VCaP (cell line): ENCODE measurements around the gene DYSF.

Experiments used
- H3K27ac ChIP-seq: fragments of 450-650 bp; 2 replicates; pipeline ENCODE4 v1.5.1; 2017
- TF ChIP-seq, protein P1 (sequence below): fragments of 450-650 bp; conservative IDR thresholded peaks from 2 replicates; pipeline ENCODE4 v1.5.1; 2017; ENCODE audit warnings: mild to moderate bottlenecking, moderate library complexity

Gene DYSF

GRCh38 chr2:71474116-71474743 is 20.9 kb downstream of the DYSF start:
- TF ChIP-seq, protein P1, sequence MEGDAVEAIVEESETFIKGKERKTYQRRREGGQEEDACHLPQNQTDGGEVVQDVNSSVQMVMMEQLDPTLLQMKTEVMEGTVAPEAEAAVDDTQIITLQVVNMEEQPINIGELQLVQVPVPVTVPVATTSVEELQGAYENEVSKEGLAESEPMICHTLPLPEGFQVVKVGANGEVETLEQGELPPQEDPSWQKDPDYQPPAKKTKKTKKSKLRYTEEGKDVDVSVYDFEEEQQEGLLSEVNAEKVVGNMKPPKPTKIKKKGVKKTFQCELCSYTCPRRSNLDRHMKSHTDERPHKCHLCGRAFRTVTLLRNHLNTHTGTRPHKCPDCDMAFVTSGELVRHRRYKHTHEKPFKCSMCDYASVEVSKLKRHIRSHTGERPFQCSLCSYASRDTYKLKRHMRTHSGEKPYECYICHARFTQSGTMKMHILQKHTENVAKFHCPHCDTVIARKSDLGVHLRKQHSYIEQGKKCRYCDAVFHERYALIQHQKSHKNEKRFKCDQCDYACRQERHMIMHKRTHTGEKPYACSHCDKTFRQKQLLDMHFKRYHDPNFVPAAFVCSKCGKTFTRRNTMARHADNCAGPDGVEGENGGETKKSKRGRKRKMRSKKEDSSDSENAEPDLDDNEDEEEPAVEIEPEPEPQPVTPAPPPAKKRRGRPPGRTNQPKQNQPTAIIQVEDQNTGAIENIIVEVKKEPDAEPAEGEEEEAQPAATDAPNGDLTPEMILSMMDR = no peak

GRCh38 chr2:71474744-71475397 is 21.5 kb downstream of the DYSF start:
- no peak overlapping the region for H3K27ac ChIP-seq
- TF ChIP-seq, protein P1 = no peak

More at GRCh38 chr2:71474116-71474743, 20.9 kb downstream of the DYSF start:
- H3K27ac ChIP-seq = no peak overlapping the region

- no peak overlapping the region for H3K27ac ChIP-seq
These were observed 23.1 kb downstream of the DYSF start for GRCh38 chr2:71476495-71476894.

DNA sequence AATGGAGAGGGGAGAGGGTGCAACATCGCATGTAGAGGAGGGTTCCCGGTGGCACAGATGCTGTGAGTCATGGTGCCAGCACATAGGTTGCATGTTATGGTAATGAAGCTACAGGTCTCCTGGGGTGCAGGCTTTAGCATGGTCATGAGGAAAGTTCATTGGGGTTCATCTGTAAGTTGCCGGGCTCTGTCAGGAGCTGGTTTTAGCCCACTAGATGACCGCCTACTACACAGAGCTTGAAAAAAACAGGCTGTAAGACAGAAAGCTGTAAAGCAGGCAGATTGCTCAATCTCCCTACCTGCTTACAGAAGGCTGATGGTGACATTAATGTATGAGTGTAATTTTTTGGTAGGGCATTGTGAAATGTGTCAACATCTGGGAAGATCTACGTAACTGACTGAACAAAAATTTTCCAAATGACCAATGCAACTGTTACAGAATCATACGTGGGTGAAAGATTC is 23.9 kb downstream of the DYSF start:
- TF ChIP-seq, protein P1 = no peak

More at GRCh38 chr2:71476495-71476894, 23.1 kb downstream of the DYSF start:
- TF ChIP-seq, protein P1 = no peak

DNA sequence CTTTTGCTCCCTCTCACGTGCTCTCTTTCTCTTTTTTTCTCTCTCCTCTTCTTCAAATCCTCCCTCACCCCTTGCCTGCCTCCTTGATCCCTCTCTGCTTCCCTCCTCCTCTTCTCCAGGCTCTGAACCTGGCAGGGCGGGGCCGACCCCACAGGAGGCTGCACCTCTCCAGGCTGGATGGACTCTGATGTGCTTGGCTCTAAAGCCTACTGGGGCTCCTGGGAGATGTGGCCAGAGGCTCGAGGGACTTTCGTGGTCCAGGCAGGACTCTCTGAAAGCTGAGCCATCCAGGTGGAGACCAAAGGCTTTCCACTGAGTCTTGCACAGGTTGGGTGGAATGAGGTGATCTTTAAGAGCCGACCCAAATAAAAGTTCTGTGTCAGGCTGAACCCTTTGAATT is 25.4 kb downstream of the DYSF start:
- TF ChIP-seq, protein P1 = no peak
- no peak overlapping the region for H3K27ac ChIP-seq

More for the DNA sequence above, 23.9 kb downstream of the DYSF start:
- no peak overlapping the region for H3K27ac ChIP-seq

GRCh38 chr2:71479261-71479660 is 25.9 kb downstream of the DYSF start:
- no peak overlapping the region for H3K27ac ChIP-seq
- TF ChIP-seq, protein P1 = no peak

GRCh38 chr2:71481111-71481510 is 27.8 kb downstream of the DYSF start:
- TF ChIP-seq, protein P1 = no peak
- H3K27ac ChIP-seq = no peak overlapping the region
